Measurements from ENCODE around the gene GAB4.

The GAB4 gene

GRCh38 chr22:16961477-16962186 is 46.4 kb downstream of the GAB4 start:
- DNase-seq (ENCODE audit: low spot score) = peak; percentile 24
- in situ Hi-C loops (cut with MboI; ENCODE audit: low sequenced_read_pairs, unreplicated experiment) = no loop called here
- TF ChIP-seq CTCF (IDR thresholded peaks at IDR 0.05; ENCODE audit: borderline replicate concordance, control extremely low read depth, extremely low read depth, insufficient read depth, missing control alignments) = no peak

- no peak for DNase-seq (ENCODE audit: low spot score)
- TF ChIP-seq CTCF (IDR thresholded peaks at IDR 0.05; ENCODE audit: borderline replicate concordance, control extremely low read depth, extremely low read depth, insufficient read depth, missing control alignments) = no peak
- in situ Hi-C loops (cut with MboI; ENCODE audit: low sequenced_read_pairs, unreplicated experiment) = no loop called here
These were observed 47.2 kb downstream of the GAB4 start for GRCh38 chr22:16960884-16961249.

DNA sequence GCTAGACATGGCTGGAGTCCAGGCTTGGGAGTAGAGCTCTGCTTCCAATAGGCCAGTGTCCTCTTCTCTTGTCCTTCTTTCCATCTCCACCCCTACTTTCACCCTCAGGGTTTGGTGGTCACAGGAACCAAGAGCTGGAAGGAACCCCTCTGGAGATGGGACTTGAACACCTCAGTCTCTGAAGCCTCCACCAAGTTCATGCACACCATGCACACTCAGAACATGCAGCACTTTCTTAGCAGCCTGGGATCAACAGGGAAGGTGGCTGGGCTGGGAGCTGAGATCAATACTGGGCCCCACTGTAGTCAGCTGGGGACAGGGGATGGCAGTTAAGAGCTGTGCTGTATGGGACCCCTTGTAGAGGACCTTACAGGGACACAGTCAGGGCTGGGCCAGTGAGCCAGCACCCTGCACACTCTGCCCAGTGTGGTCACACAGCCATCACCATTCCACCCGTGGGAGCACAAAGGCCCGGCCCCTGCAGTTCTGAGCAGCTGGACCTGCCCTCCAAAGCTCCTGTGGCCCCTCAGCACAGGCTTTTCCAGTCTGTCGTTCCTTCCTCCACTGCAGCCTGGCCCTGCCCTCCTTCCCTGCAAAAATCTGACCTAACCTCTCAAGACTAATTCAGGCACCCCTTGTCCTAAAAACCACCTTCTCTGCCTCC is 47.7 kb downstream of the GAB4 start:
- TF ChIP-seq CTCF (IDR thresholded peaks at IDR 0.05; ENCODE audit: borderline replicate concordance, control extremely low read depth, extremely low read depth, insufficient read depth, missing control alignments) = no peak
- in situ Hi-C loops (cut with MboI; ENCODE audit: low sequenced_read_pairs, unreplicated experiment) = no loop called here
- DNase-seq (ENCODE audit: low spot score) = peak; percentile 27

DNA sequence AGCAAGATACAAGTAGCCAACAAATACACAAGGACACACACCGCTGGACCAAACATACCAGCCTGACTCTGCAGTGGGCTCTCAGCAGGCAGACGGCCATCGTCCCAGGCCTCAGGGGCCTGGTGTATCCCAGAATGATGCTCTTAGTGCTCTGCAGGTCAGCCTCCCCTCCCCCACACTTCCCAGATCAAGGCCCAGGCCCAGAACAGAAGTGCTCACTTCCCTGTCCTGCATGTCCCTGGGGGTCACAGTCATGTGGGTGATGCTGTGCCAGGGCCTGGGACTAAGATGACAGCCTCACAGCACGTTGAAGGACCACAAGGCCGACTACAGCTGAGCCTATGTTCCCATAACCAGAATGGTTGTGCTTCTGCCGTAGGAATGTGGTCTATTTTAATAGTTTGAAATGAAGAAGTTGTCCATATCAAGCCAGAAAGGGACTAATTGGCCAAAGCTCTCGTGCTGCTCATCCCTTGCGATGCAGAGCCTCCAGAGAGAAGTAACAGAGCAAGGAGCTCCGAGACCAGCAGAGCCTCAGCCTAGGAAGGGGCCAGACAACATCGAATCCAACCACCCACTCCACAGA is 48.6 kb downstream of the GAB4 start:
- TF ChIP-seq CTCF (IDR thresholded peaks at IDR 0.05; ENCODE audit: borderline replicate concordance, control extremely low read depth, extremely low read depth, insufficient read depth, missing control alignments) = no peak
- in situ Hi-C loops (cut with MboI; ENCODE audit: low sequenced_read_pairs, unreplicated experiment) = no loop called here
- DNase-seq (ENCODE audit: low spot score) = peak; percentile 18

DNA sequence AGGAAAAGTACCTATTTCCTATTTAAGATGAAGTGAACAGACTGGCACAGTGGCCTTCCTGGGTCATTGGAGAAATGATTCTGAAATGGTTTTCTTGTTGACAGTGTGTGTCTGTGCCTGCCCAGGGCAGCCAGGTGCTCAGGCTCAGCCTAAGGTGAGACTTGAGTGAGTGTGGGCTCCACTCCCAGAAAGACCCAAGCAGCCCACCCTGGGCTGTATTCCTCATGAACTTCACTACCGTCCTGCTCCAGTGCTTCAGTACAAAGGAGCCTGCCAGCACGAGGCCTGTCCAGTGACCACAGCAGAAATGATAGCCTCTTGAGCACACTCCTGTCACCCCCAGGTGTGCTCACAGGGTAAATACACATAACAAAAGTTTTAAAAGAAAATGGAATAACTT is 49.5 kb downstream of the GAB4 start:
- TF ChIP-seq CTCF (IDR thresholded peaks at IDR 0.05; ENCODE audit: borderline replicate concordance, control extremely low read depth, extremely low read depth, insufficient read depth, missing control alignments) = no peak
- DNase-seq (ENCODE audit: low spot score) = no peak
- in situ Hi-C loops (cut with MboI; ENCODE audit: low sequenced_read_pairs, unreplicated experiment) = no loop called here

GRCh38 chr22:16957781-16958180 is 50.2 kb downstream of the GAB4 start:
- DNase-seq (ENCODE audit: low spot score) = no peak
- in situ Hi-C loops (cut with MboI; ENCODE audit: low sequenced_read_pairs, unreplicated experiment) = no loop called here
- TF ChIP-seq CTCF (IDR thresholded peaks at IDR 0.05; ENCODE audit: borderline replicate concordance, control extremely low read depth, extremely low read depth, insufficient read depth, missing control alignments) = no peak

All from GM13976 (cell line).